Measurements from ENCODE around the gene GRIK5.

GRCh38 chr19:41958367-41959055 is 111.5 kb downstream of the GRIK5 start:
- TF ChIP-seq POLR2A (IDR thresholded peaks at IDR 0.05) (peak in 1 of 2 donors; percentile 40), EP300 (IDR thresholded peaks at IDR 0.05) (no peak)

Data from gastroesophageal sphincter (tissue), 2 donors.